Activated T-cell treated with anti-CD3 and anti-CD28 coated beads, Interleukin-2, amount 50 U/mL, for 4 hours (primary cell): ENCODE measurements around the gene GRID1. TPM values are rescaled to one million over a fixed set of nuclear protein-coding genes. Genes with fewer than 3 reads are reported as not detected.

Experiments used
- ATAC-seq, 2 donors: fragments of 200-7000 bp; cut with Tn5 transposase; one replicate each; pipeline ENCODE4 v1.10.0; 2021
- DNase-seq: peaks from one replicate; pipeline ENCODE4 v3.0.0-alpha.2; 2020
- H3K27me3 Mint-ChIP-seq: one replicate; pipeline ENCODE4 v1.8.0; 2021; ENCODE audit warnings: low read depth, mixed read lengths
- H3K36me3 Mint-ChIP-seq: one replicate; pipeline ENCODE4 v1.8.0; 2022; ENCODE audit warnings: mixed read lengths; ENCODE audit not compliant: insufficient read depth
- H3K4me1 Mint-ChIP-seq: one replicate; pipeline ENCODE4 v1.8.0; 2021; ENCODE audit warnings: low read depth, mixed read lengths
- H3K4me3 Mint-ChIP-seq: one replicate; pipeline ENCODE4 v1.8.0; 2021; ENCODE audit warnings: mild to moderate bottlenecking, moderate library complexity, mixed read lengths
- H3K9me3 Mint-ChIP-seq: one replicate; pipeline ENCODE4 v1.8.0; 2021; ENCODE audit warnings: mixed read lengths
- total RNA-seq, 3 donors: library from RNA; stranded (reverse); gene quantifications; one replicate each; pipeline ENCODE4 v1.2.1, GENCODE V29; 2021

GRID1 gene
- total RNA-seq, 3 donors from 2014 or later: not detected

DNA sequence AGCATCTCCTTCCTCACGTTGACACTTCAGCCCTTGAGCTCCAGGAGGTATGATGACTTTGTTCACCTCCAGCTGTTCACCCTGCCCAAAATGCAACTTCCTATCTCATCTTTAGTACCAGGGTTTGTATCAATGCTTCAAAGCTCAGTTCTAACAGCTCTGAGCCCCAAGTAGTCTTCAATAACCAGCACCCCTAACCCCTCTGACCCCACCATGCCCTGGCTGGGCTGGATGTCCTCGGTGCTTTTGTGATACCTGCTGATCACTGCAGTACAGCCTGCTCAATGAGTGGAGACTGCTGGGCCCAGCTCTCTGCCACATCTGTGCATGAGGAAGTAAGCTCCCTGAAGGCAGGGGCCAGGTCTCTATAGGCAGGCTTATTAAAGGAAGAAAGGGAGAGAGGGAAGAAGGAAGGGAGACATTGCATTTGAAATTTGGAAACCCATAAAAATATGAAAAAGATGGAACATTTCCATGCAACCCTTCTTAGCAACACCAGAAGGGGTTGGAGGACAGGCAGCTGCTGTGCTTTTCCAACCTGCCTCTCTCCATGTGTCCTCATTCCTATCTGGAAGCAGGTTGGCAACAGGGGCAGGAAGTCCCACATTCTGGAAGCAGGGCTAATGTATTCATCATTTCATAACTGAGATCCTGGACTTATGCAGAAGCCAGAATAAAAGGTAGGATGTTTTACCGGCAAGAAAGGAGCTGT lies 756.1 kb downstream of the GRID1 start:
- DNase-seq (no peak), ATAC-seq (no peak)
- Mint-ChIP-seq H3K9me3 (peaks cover 9% of the 10 kb centered on the region), H3K36me3 (no peaks in the 10 kb centered on the region), H3K27me3 (no peaks in the 10 kb centered on the region), H3K4me1 (peaks cover 48% of the 10 kb centered on the region), H3K4me3 (no peak overlapping the region)

DNA sequence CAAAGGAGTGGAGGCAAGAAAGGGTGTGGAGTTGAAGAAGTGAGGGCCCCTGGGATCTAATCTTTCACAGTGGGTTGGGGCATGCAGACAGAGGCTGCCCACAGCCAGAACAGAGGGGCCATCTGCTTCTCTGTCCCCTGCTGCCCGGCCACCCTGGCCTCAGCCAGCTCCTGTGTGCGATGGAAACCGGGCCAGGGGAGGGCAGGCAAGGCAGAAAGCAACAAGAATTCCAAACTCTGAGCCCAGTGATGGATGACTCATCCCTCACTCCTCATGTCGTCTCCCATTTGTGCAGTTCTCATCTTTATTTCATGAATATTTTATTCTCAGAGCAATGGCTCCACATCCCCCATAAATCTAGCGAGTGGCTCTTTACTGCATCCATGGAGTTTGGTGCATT lies 757.1 kb downstream of the GRID1 start:
- Mint-ChIP-seq H3K27me3 (no peaks in the 10 kb centered on the region), H3K4me3 (no peak overlapping the region), H3K9me3 (peaks cover 9% of the 10 kb centered on the region), H3K36me3 (no peaks in the 10 kb centered on the region), H3K4me1 (peaks cover 43% of the 10 kb centered on the region)
- DNase-seq (no peak), ATAC-seq (no peak)

DNA sequence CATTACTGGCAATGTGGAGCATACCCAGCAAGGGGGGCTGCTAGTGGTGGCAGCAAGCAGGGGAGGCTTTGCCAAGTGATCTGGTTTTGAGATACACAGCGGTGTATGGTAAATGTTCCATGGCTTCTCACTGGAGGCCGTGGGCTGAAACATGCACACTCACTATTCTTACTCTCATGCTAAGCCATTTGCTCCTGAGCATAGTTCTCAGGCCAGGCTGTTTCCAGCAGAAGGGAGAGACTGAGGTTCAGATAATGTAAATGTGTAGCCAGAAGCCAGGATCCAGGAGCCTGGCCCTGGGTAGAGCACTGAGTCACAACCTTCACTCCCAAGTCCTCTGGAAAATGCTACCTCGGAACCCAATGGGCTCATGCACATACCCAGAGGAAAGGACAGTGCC lies 757.9 kb downstream of the GRID1 start:
- H3K4me3 Mint-ChIP-seq: no peak overlapping the region
- no peaks in the 10 kb centered on the region for H3K36me3 Mint-ChIP-seq
- DNase-seq (no peak), ATAC-seq (no peak)
- no peaks in the 10 kb centered on the region for H3K27me3 Mint-ChIP-seq
- H3K4me1 Mint-ChIP-seq: peaks cover 38% of the 10 kb centered on the region
- H3K9me3 Mint-ChIP-seq: peaks cover 9% of the 10 kb centered on the region

DNA sequence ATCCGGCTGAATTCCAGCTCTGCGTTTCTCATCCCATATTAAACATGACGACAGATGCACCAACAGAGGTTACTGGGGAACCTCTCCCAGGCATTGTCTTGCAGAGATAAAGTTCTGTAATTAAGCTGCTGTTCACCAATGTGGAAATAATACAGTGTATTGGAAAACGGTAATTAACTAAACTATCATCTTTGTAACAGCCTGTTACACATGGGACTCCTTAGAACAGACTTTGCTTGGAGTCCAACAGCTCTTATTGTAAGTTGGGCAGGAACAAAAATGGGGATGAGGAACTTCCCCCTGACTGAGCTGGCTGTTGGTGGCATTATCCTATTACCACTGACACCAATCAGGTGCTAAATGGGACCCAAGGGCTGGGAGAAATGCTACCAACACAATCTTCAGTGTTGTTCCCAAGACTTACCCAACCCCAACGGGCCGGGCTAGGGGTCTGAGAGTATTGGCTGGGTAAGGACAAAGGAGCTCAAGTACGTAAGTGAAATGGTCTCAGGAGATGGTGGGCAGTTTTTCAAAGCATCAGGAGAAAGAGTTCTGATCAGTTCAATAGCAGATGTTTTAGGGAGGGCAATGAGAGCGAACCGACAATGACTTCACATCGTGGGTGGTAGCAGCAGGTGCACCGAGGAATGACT lies 759.4 kb downstream of the GRID1 start:
- Mint-ChIP-seq H3K36me3 (no peaks in the 10 kb centered on the region), H3K27me3 (no peaks in the 10 kb centered on the region), H3K4me3 (no peak overlapping the region), H3K4me1 (peaks cover 34% of the 10 kb centered on the region), H3K9me3 (peaks cover 9% of the 10 kb centered on the region)
- ATAC-seq (no peak), DNase-seq (no peak)

DNA sequence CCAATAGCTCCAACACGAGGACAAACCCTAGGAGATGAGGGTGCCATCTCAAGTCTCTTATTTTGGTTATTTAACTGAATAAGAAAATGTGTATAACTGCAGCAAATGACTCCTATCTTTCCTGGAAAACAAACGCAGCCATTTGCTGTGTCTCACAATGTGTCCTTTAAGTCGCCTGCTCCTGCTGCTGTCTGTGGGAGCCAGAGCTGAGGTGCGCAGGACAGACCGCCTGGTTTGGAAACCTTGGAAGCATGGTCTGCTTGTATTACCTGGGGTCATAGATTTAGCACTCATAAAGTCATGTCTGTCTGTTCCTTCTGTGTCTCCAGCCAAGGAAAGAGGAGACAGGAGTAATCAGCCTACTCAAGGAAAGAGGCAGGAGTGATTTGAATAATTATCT lies 760.2 kb downstream of the GRID1 start:
- Mint-ChIP-seq H3K9me3 (peaks cover 9% of the 10 kb centered on the region), H3K36me3 (no peaks in the 10 kb centered on the region), H3K27me3 (no peaks in the 10 kb centered on the region), H3K4me1 (peaks cover 26% of the 10 kb centered on the region), H3K4me3 (no peak overlapping the region)
- ATAC-seq (no peak), DNase-seq (no peak)

DNA sequence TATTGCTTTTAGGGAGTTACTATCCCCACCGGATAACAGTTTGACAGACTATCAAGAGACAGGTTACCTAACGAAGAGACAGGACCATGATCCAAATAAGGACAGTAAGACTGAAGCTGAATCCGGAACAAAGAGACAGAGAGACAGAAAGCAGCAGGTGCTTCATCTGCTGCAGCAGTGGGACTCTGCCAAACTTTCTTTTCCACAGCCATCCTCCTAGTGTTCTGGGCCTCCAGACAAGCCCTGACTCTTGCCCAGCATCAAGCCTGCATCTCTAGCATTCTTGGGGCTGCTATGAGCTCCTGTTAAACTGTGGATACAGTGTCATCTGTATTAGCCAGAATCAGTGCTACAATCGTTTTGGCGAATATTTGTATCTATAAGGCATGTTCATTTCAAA lies 761.7 kb downstream of the GRID1 start:
- ATAC-seq (no peak), DNase-seq (no peak)
- Mint-ChIP-seq H3K36me3 (no peaks in the 10 kb centered on the region), H3K9me3 (peaks cover 6% of the 10 kb centered on the region), H3K4me1 (peaks cover 15% of the 10 kb centered on the region), H3K4me3 (no peak overlapping the region), H3K27me3 (no peaks in the 10 kb centered on the region)

DNA sequence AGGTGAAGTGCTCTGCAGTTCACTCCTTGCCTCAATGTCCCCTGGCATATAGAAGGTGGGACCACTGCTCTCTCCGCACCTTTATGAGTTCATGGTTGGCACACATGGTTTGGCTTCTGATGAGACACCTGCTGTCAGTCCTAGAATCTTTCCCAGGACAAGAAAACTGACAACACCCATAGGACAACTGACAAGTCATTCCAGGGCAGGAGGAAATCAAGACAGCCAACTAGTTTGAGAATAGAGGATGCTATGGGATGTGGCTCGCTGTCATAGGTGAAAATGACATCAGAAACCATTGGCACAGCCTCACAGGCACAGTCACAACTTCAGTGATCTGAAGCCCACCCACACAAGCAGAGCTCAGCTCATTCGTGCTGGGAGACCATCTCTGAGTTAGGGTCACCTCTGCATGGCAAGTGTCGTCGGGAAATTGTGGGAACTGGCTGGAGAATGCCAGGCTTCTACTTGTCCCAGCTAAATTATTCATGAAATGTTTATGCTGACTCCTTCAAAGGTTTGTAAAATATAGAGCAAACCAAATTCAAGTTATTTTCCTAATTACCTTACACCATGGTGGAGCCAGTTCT lies 762.4 kb downstream of the GRID1 start:
- ATAC-seq (no peak), DNase-seq (no peak)
- no peak overlapping the region for H3K4me3 Mint-ChIP-seq
- no peaks in the 10 kb centered on the region for H3K36me3 Mint-ChIP-seq
- no peaks in the 10 kb centered on the region for H3K27me3 Mint-ChIP-seq
- peaks cover 6% of the 10 kb centered on the region for H3K9me3 Mint-ChIP-seq
- H3K4me1 Mint-ChIP-seq: peaks cover 15% of the 10 kb centered on the region

DNA sequence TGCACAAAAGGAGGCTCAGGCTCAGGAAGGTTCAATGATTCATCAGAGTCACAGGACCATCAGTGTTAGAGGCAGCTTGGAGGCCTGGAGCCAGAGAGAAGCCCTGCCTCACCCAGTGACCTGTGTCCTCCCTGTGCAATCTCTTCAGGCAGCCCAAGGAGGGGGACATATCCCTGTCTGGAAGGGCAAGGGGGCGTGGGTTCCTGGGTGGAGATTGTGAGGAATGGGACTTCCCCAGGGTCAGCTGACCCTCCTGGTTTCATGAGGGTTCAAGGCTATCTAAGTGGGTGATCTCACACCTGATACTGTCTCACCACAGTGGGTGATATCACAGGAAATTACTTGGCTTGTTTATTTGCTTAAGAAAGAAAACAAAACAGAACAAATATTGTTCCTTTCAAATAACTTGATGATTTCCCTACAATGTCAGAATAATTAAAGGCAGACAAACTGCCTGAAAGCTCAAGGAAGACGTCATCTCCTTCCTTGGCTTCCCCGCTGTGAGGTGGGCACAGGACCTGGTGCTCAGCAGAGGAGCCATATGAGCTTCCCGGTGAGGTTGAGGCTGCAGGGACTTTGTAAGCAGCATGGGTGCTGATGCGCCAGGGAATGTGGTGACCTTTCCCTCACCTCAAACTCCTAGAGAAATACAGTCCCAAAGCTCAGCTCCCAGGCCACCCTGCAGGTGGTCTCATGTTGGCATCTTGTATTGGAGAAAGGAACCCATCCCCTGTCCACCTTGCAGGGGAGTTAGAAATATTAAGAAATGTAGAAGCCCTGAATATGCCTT lies 763.2 kb downstream of the GRID1 start:
- peaks cover 5% of the 10 kb centered on the region for H3K9me3 Mint-ChIP-seq
- H3K27me3 Mint-ChIP-seq: no peaks in the 10 kb centered on the region
- ATAC-seq: no peak
- no peak for DNase-seq
- peaks cover 15% of the 10 kb centered on the region for H3K4me1 Mint-ChIP-seq
- H3K36me3 Mint-ChIP-seq: no peaks in the 10 kb centered on the region
- no peak overlapping the region for H3K4me3 Mint-ChIP-seq

DNA sequence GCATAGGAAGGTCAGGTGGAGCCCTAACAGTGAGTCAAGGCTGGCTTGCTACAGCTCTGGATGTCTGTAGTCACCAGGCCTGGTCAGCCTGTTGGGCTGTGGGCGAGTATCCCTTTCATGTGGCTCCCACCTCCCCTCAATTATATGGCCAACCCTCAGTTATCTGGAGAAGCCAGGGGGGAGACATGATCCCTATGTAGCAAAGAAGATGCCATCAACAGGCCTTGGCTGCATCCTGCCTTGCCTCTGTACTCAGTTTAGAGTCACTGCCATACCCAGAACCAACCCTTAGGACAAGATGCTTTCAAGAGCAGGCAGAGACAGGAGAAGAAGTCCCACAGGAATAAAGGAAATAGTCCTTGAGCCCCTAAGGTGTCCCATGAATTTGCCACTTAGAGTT lies 763.9 kb downstream of the GRID1 start:
- no peaks in the 10 kb centered on the region for H3K27me3 Mint-ChIP-seq
- no peaks in the 10 kb centered on the region for H3K36me3 Mint-ChIP-seq
- H3K4me1 Mint-ChIP-seq: peaks cover 15% of the 10 kb centered on the region
- H3K9me3 Mint-ChIP-seq: no peaks in the 10 kb centered on the region
- H3K4me3 Mint-ChIP-seq: no peak overlapping the region
- DNase-seq (no peak), ATAC-seq (no peak)

DNA sequence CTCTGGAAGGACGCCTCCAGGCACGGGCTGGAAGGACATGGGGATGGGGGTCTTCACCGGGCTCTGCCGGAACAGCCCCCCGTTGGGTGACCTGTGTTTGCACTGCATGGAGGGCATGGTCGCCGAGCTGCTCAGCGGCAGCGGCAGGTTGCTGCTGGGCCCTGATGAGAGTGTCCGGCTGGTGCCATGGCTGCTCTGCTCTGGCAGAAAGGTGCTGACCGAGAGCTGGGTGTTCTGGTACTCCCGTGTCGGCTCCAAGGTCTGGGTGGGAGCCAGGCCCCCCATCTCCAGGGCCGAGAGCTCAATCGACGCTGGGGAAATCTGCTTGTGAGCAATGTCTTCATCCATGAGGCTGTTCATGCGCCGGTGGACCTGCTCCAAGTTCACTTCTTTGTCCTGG lies 764.3 kb downstream of the GRID1 start:
- no peak for ATAC-seq
- Mint-ChIP-seq H3K9me3 (no peaks in the 10 kb centered on the region), H3K4me1 (peaks cover 15% of the 10 kb centered on the region), H3K36me3 (no peaks in the 10 kb centered on the region), H3K27me3 (no peaks in the 10 kb centered on the region), H3K4me3 (no peak overlapping the region)
- no peak for DNase-seq

DNA sequence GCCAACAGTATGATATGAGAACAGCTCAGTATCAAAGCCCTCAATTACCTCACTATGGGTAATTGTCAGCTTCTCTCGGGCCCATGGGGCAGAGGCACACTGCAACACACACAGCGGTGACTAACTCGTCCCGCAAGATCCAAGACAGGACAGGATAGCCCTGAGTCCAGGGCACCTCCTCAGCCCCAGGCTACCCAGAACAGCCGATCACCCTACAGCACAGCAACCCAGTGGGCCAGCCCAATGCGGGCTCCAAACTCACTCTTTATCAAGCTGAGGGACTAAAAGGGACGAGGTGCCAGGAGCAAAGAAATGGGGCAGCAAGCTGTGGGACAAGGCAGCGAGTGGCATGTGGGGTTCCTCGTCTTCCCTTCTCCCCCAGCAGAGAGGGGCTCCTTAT lies 765.1 kb downstream of the GRID1 start:
- Mint-ChIP-seq H3K4me3 (no peak overlapping the region), H3K27me3 (no peaks in the 10 kb centered on the region), H3K36me3 (no peaks in the 10 kb centered on the region), H3K4me1 (peaks cover 15% of the 10 kb centered on the region), H3K9me3 (no peaks in the 10 kb centered on the region)
- DNase-seq: no peak
- no peak for ATAC-seq

DNA sequence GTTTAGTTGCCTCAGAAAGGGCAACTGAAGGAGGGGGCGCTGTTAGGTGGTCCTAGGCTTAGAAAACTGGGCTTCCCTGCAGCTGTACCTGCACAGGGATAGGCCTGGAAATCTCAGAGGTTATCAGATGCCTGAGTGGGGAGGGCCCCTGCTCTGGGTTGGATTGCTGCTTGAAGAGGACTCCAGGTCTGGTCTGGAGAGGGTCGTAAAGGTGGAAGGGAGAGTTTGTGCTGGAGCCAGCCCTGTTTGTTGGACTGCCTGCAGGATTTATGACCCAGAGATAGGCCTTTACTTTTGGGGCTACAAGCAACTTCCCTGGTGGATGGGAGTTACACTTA lies 765.9 kb downstream of the GRID1 start:
- H3K4me1 Mint-ChIP-seq: peaks cover 16% of the 10 kb centered on the region
- no peaks in the 10 kb centered on the region for H3K36me3 Mint-ChIP-seq
- no peaks in the 10 kb centered on the region for H3K9me3 Mint-ChIP-seq
- ATAC-seq (no peak), DNase-seq (no peak)
- H3K4me3 Mint-ChIP-seq: no peak overlapping the region
- H3K27me3 Mint-ChIP-seq: no peaks in the 10 kb centered on the region

DNA sequence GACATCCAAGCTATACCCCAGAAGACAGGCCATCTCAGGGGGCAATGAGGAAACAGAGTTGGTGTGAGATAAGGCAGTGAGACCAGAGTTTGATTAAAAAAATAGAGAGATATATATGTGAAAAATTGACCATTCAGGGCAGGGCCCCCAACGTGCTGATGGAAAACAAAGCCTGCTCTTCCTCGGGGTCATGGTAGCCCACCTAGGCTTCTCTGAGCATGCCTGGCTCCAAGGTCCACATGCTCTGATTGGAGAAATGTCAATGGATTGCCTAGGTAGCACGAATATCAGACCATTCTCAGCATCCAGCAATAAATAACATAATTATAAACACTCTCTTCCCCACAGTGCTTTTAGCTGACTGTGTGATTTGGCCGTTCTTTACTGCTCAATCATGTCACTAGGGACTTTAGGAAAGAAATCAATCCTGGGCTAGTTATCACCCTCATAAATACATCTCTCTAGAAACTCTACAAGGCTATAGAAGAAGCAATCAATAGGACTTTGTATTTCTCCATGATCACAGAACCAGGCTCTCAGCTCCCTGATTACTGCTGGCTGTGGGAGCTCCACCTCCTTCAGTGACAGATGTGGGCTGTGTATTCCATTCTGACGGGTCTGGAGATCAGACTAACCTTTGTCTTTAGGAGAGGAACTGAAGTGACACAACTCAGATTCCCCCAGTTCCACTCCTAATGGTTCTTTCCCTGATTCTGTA lies 766.4 kb downstream of the GRID1 start:
- Mint-ChIP-seq H3K4me1 (peaks cover 18% of the 10 kb centered on the region), H3K36me3 (no peaks in the 10 kb centered on the region), H3K4me3 (no peak overlapping the region), H3K9me3 (no peaks in the 10 kb centered on the region), H3K27me3 (no peaks in the 10 kb centered on the region)
- ATAC-seq (no peak), DNase-seq (no peak)

DNA sequence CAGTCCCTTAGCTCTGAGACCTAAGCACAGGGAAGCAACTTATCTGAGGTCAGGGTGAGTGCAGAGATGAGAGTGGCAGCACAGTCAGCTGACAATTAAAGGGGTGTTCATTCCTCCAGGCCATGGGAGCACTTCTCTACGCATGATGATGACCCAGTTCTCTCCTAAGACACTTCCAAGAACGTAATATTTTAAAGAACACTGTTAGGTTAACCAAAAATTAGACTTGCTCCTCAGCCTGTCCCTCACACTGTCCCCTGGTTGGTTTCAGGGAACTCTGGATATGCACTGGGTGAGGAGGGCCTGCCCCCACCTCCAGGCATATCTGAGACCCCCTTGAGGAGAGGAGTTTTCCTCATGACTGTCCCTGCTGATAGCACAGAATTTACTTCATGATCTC lies 767.5 kb downstream of the GRID1 start:
- ATAC-seq (no peak), DNase-seq (no peak)
- Mint-ChIP-seq H3K9me3 (no peaks in the 10 kb centered on the region), H3K4me1 (peaks cover 28% of the 10 kb centered on the region), H3K27me3 (no peaks in the 10 kb centered on the region), H3K36me3 (no peaks in the 10 kb centered on the region), H3K4me3 (no peak overlapping the region)
